Thymus (tissue), 11 donors: ENCODE results near the gene KLHL25. TPM values are rescaled to one million over a fixed set of nuclear protein-coding genes. Genes with fewer than 3 reads are reported as not detected.

Experiments
- DNase-seq, 9 donors: peaks; one replicate each; pipeline ENCODE4 v3.0.0-alpha.2; 2013; ENCODE audit warnings: low spot score in 9 of 9, low read depth in 6 of 9, missing footprints in 1 of 9
- H3K27ac ChIP-seq, 2 donors: one replicate each; pipeline ENCODE4 v1.5.1; 2013; ENCODE audit warnings: control low read depth in 1 of 2, low read depth in 1 of 2, low read length in 1 of 2, mild to moderate bottlenecking in 1 of 2, moderate library complexity in 1 of 2
- H3K27me3 ChIP-seq, 2 donors: one replicate each; pipeline ENCODE4 v1.5.1; 2013; ENCODE audit warnings: low read length in 1 of 2; ENCODE audit not compliant: control insufficient read depth in 2 of 2, insufficient read depth in 1 of 2
- H3K36me3 ChIP-seq, 2 donors: one replicate each; pipeline ENCODE4 v1.5.1; 2013; ENCODE audit warnings: low read length in 1 of 2, mild to moderate bottlenecking in 1 of 2, moderate library complexity in 1 of 2; ENCODE audit not compliant: control insufficient read depth in 2 of 2, insufficient read depth in 2 of 2
- H3K4me1 ChIP-seq, 2 donors: one replicate each; pipeline ENCODE4 v1.5.1; 2013; ENCODE audit warnings: low read length in 2 of 2; ENCODE audit not compliant: control insufficient read depth in 2 of 2, insufficient read depth in 2 of 2
- H3K4me3 ChIP-seq, 2 donors: one replicate each; pipeline ENCODE4 v1.5.1; 2013; ENCODE audit warnings: low read length in 2 of 2, control low read depth in 1 of 2, mild to moderate bottlenecking in 1 of 2
- H3K9me3 ChIP-seq, 2 donors: one replicate each; pipeline ENCODE4 v1.5.1; 2013; ENCODE audit warnings: low read length in 1 of 2, mild to moderate bottlenecking in 1 of 2; ENCODE audit not compliant: control insufficient read depth in 2 of 2, insufficient read depth in 1 of 2
- WGBS: extraction: QIAGEN DNeasy Blood & Tissue Kit; methylation state at CpG from one replicate; pipeline ENCODE4 v1.1.7; 2013; 5-methylcytosine and 5-hydroxymethylcytosine counted together
- polyA plus RNA-seq: library from polyadenylated mRNA; stranded (reverse); fragments of 200-250 nt; gene quantifications from one replicate; pipeline ENCODE4 v1.2.3, GENCODE V29; 2013
- total RNA-seq: library from RNA; stranded (reverse); fragments of 120-200 nt; gene quantifications from one replicate; pipeline ENCODE4 v1.2.4, GENCODE V29; 2013
- donor health status: healthy.

Gene KLHL25
- total and polyA plus RNA-seq, 2 donors, result 3.2 to 3.7 TPM

DNA sequence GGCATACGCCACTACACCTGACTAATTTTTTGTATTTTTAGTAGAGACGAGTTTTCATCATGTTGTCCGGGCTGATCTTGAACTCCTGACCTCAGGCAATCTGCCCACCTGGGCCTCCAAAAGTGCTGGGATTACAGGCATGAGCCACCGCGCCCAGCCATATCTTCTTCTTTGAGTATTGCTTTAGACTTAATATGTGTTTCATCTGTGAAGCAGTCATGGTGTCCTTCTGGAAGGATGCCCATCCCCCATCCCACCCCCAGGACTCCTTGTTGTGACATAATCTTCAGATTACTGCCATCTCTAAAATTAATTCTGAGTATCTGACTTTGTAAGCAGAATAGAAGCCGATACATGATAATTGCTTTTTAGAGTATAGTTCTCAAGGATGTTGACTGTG lies 57.7 kb downstream of the KLHL25 start:
- Histone ChIP-seq H3K27me3 (no peaks in the 10 kb centered on the region), H3K4me1 (no peaks in the 10 kb centered on the region), H3K4me3 (no peak overlapping the region), H3K36me3 (peaks cover 48 to 65% of the 10 kb centered on the region in 2 donors), H3K27ac (no peak overlapping the region), H3K9me3 (peaks cover 0 to 2% of the 10 kb centered on the region in 2 donors)
- WGBS, result 97% methylated on average over 6 of the region's 6 CpGs
- no peak for DNase-seq

DNA sequence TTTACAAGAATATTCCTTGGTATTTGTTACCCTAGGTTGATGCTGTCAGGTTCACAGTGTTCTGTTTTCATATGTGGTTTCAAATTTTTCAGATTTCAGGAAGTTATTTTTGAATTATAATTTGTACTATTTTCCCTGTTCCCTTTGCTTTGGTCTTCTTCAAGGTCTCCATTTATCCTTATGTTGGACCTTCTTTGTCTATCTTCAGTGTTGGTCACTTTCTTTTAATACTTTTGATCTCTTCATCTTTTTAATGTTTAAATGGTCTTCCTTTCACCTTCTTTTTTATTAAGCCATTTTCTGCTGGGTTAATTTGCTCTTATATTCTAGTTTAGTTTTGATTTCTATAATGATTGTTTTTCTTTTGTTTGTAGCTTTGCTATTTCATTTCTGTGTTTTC lies 61.3 kb downstream of the KLHL25 start:
- peaks cover 0 to 2% of the 10 kb centered on the region in 2 donors for H3K9me3 ChIP-seq
- H3K4me1 ChIP-seq, result no peaks in the 10 kb centered on the region
- peaks cover 51 to 73% of the 10 kb centered on the region in 2 donors for H3K36me3 ChIP-seq
- H3K27ac ChIP-seq, result no peak overlapping the region
- no peaks in the 10 kb centered on the region for H3K27me3 ChIP-seq
- no peak overlapping the region for H3K4me3 ChIP-seq
- peak in 1 of 9 donors; percentile 8 for DNase-seq

DNA sequence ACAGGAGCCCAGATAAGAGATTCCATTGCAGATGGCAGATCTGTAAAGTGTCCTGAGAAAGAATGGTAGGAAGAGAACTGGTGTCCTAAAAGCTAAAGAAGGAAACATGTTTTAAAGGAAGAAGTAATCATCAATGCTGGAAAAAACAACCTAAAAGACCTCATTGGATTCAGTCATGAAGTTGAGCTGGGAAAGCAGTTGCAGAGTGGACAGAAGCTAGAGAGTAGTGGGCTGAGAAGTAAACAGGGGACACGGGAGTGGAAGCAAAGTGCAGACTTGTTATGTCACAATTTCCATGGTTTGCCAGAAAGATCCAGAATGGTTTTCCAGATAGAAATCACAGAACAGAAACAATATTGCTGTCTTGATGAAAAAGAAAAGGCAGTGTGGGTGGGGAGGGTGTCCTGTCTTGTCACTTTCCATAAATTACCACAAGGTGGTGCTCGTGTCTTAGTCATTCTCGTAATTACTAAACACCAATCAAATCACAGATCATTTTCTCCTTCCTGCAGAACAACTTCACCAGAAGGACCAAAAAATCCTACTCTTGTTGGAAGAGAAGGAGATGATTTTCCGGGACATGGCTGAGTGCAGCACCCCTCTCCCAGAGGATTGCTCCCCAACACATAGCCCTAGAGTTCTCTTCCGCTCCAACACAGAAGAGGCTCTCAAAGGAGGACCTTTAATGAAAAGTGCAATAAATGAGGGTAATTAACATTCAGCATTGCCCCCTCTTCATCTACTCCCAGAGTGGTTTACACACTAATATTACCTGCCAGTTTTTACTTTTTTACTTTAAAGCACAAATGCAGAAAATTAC lies 64.5 kb downstream of the KLHL25 start:
- 63% methylated on average over 5 of the region's 5 CpGs for WGBS
- Histone ChIP-seq H3K9me3 (peaks cover 0 to 2% of the 10 kb centered on the region in 2 donors), H3K4me3 (no peak overlapping the region), H3K36me3 (peaks cover 61 to 86% of the 10 kb centered on the region in 2 donors), H3K27me3 (no peaks in the 10 kb centered on the region), H3K4me1 (no peaks in the 10 kb centered on the region), H3K27ac (no peak overlapping the region)
- peak in 8 of 9 donors; percentile 47 to 81 (median 61) for DNase-seq

DNA sequence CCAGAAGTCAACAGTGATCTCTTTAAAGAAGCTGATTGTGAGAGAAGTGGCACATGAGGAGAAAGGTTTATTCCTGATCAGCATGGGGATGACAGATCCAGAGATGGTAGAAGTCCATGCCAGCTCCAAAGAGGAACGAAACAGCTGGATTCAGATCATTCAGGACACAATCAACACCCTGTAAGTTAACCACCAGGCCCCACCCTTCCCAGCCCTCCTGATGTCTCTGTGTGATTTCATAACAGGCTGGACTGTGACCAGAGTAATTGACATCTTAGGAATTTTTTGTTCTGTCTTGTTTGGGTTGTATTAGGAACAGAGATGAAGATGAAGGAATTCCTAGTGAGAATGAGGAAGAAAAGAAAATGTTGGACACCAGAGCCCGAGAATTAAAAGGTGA lies 67.7 kb downstream of the KLHL25 start:
- no peaks in the 10 kb centered on the region for H3K27me3 ChIP-seq
- 96% methylated on average over 2 of the region's 2 CpGs for WGBS
- H3K36me3 ChIP-seq, result peaks cover 75 to 92% of the 10 kb centered on the region in 2 donors
- H3K4me1 ChIP-seq, result no peaks in the 10 kb centered on the region
- peak overlapping the region in 1 of 2 donors; percentile 49 for H3K27ac ChIP-seq
- no peak overlapping the region for H3K4me3 ChIP-seq
- no peak for DNase-seq
- no peaks in the 10 kb centered on the region for H3K9me3 ChIP-seq

DNA sequence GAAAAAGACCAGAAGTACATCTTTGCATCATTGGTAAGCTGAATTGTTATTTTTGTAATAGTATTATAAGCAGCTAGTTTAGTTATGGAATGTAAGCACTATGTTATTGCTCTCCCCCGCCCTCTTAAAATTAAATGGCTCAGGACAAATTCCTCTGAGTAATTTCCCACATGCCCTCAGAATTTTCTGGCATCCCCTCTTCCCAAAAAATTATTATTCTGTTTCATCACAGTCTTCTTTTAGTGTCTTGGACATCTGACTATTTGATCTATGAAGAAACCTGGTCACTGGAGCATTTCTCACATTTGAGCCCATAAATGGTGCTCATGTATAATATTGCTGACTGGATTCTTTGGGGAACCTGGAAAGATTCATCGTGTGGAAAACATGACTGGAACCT lies 68.3 kb downstream of the KLHL25 start:
- WGBS, result 97% methylated on average over 2 of the region's 2 CpGs
- no peak overlapping the region for H3K4me3 ChIP-seq
- no peaks in the 10 kb centered on the region for H3K9me3 ChIP-seq
- no peak overlapping the region for H3K27ac ChIP-seq
- no peaks in the 10 kb centered on the region for H3K4me1 ChIP-seq
- no peak for DNase-seq
- no peaks in the 10 kb centered on the region for H3K27me3 ChIP-seq
- H3K36me3 ChIP-seq, result peaks cover 74 to 91% of the 10 kb centered on the region in 2 donors

GRCh38 chr15:85725564-85725963 lies 69.2 kb downstream of the KLHL25 start:
- H3K4me1 ChIP-seq, result no peaks in the 10 kb centered on the region
- H3K36me3 ChIP-seq, result peaks cover 69 to 91% of the 10 kb centered on the region in 2 donors
- no peak overlapping the region for H3K27ac ChIP-seq
- DNase-seq, result no peak
- WGBS, result 95% methylated on average over 4 of the region's 4 CpGs
- H3K4me3 ChIP-seq, result no peak overlapping the region
- H3K9me3 ChIP-seq, result no peaks in the 10 kb centered on the region
- H3K27me3 ChIP-seq, result no peaks in the 10 kb centered on the region

DNA sequence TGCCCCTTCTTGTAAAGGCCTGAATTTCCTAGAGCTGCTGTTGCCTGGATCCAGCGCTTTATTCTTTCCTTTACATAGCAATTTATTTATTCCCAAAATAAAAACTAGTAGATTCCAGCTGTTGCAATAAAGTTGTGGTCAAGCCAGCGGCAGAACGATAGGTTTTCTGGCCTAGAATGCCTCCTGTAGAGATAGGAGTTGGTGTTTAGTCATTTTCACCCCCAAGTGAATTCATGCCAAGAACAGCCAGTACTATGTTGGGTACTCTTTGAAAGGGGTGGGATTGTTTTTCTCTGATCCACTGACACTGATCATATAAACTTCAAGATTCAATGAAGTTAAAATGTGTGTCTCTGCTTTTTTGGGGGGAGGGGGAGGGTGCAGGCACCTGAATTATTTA lies 69.7 kb downstream of the KLHL25 start:
- no peak overlapping the region for H3K4me3 ChIP-seq

GRCh38 chr15:85723960-85724945 lies 70.5 kb downstream of the KLHL25 start:
- no peak overlapping the region for H3K4me3 ChIP-seq
- peaks cover 69 to 89% of the 10 kb centered on the region in 2 donors for H3K36me3 ChIP-seq
- no peaks in the 10 kb centered on the region for H3K9me3 ChIP-seq
- H3K4me1 ChIP-seq, result no peaks in the 10 kb centered on the region
- DNase-seq, result peak in 1 of 9 donors; percentile 24
- 75% methylated on average over 10 of the region's 10 CpGs for WGBS
- H3K27ac ChIP-seq, result no peak overlapping the region
- no peaks in the 10 kb centered on the region for H3K27me3 ChIP-seq

More for the DNA sequence above, 69.7 kb downstream of the KLHL25 start:
- Histone ChIP-seq H3K4me1 (no peaks in the 10 kb centered on the region), H3K27ac (no peak overlapping the region), H3K27me3 (no peaks in the 10 kb centered on the region), H3K36me3 (peaks cover 68 to 90% of the 10 kb centered on the region in 2 donors), H3K9me3 (no peaks in the 10 kb centered on the region)
- 97% methylated on average over 3 of the region's 3 CpGs for WGBS
- no peak for DNase-seq
